Fibroblast of skin of right quadriceps (primary cell): ENCODE data around the gene PRRC1.

Source experiments
- DNase-seq: peaks from one replicate; pipeline ENCODE4 v3.0.0-alpha.2; 2013

Gene PRRC1

DNA sequence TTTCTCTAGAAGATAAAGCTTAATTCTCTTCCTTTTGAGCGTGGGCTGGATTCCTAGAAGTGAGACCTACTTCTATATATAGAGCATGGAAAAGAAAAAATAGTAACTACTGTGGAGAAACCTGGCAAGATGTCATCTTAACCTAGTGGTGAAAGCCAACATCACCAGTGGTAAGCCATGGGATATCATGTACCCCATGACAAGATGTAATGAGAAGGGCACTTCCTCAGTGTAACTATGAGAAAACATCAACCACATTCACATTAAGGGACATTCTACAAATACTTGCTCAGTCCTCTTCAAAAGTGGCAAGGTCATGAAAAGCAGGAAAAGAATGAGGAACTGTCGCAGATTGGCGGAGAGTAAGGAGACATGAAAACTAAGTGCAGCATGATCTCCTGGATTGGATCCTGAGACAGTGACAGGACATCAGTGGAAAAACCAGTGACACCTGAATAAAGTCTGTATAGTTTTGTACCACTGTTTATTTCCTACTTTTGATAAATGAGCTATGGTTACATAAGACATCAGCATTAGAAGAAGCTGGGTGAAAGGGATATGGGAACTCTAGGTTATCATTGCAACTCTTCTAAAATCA, 65.4 kb downstream of the PRRC1 start:
- DNase-seq, result no peak

DNA sequence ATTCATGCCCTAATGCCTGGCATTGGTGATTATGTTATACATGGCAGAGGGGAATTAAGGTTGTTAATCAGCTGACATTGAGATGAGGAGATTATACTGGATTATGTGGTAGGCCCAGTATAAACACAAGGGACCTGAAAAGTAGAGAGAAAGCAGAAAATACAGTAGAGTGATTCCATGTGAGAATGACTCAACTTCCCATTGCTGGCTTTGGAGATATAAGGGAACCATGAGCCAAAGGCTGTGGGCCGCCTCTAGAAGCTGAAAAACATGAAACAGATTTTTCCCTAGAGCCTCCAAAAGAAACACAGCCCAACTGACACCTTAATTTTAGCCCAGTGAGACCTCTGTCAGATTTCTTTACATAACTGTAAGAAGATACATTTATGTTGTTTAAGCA, 66.4 kb downstream of the PRRC1 start:
- no peak for DNase-seq

DNA sequence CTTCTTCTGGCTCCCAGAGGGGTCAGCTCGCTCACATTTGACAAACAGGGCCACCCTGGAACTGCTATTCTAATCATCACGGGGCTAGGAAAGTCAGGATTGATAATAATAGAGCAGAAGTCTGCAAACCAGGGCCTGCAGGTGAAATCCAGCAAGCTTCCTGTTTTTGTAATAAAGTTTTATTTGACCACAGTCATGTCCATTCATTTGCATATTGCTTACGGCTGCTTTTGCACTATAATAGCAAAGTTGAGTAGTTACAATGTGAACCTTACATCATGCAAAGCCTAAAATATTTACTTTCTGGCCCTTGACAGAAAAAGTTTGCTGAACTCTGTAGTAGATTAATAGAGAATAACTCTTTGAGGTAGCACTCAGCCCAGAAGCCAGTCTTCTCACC, 68.2 kb downstream of the PRRC1 start:
- DNase-seq, result no peak

DNA sequence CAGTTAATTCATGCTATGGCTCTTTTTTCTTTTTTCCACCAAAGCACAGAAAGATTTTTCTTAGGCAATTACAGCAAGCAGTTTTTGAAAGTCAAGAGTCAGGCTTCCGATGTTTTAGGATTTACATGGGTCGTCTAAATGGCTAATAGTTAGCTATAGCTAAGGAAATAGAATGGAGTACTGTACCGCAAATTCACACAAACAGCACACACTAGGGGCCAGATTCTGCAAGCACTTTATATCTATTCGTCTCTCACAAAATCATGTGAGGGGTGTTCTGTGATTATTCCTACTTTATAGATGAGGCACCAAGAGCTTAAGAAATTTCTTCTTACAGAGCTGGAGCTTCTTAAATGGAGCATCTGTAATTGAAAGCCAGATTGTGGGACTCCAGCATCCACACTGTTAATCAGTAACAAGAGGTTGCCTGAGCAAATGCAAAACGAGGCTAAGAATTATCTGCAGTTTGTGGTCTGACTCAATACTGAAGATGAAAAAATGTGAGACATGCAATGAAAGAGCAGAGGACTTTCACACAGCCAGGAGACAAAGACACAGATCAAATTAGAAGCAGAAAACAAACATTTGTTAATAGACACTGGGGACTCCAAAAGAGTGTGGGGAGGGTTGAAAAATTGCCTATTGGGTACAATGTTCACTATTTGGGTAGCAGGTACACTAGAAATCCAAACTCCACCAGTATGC, 68.8 kb downstream of the PRRC1 start:
- no peak for DNase-seq

DNA sequence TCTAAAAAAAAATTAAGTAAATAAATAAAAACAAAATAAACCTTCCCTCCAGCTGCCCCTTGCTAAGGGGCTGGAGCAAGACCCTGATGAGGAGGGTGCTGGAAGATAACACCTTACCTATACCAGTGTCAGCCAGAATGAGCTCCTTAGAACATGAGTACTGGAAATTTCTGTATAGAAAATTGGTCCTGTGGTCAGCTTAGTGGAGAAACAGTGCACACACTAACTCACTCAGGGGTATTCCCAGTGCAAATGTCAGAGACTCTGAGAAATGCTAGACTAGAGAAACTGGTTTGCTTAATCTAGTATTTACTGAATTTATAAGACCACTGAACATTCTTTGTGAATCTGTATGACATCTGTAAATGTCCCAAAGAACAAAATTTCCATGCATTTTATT, 69.4 kb downstream of the PRRC1 start:
- DNase-seq, result no peak

DNA sequence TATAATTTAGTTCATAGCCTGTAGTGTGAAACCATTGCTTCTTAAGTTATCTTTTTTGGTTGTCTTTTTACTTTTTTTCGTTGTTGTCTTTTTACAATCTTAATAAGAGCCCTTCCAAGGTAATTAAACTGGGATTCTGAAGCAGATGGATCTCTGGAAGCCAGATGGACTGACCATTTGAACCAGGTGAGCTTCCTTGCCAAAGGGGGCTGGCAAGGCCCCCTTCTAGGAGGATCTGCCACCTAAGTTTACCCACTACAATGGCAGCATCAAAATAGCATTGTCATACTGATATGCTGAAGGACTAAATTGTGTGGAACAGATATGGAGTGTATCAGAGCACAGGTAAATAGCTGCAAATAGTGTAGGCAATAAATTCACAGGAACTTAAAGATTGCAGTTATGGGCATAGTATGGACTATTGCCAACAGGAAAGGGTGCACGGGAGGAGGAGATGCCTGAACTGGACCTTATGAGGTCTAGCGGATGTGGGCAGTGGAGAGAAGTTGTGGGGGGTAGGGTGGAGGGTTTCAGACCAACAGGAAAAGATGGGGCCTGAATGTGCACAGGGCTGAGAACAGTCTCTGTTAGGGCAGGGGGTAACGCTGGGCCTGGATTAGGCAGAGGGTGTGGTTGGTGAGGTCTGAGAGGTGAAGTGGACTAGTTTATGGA, 69.9 kb downstream of the PRRC1 start:
- DNase-seq, result no peak

DNA sequence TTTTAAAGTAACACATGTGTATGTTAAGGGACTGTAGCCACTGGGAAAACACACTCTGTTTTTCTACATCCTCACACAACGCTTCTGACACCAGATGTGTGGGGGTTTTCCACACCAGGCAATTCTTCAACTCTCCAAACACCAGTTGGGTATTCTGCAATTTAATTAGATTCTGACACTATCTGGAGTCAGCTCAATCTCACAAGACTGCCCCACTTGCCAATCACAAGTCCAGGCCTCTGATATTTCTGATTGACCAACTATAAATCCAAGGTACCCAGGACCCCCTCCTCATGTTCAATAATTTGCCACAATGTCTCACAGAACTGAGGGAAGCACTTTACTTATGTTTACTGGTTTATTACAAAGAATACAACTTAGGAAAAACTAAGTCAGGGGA, 70.9 kb downstream of the PRRC1 start:
- DNase-seq, result no peak

DNA sequence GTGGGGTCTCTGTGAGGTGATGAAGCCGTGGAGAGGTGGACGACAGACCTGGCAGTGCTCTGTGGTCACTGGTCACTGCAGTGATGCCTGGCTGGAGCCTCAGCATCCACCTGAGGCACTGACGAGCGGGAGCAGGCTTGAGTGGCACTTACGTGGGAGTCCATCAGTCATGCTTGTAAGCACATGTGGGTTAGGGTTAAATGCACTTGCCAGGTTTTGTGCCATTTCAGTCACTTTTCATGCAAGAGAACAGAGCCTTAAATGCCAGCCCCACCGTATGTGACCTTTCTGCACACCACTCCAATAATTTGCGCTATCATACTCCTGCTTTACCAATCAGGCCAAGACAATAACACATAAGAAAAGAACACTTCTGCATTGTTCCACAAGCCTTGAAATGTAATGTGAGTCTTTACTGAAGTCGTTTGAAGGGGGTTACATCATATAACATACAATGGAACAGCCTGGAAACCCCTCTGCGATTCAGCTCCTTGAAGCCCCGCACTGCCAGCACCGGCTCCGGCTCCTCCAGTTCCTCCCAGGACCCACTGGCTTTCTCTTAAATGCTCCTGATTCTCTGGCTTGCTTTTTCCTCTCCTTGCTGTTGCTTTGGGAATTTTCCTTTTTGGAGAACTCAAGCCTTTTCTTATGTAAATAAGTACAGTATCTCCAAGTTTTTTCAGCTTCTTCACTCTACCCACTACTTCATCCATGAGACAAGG, 72.0 kb downstream of the PRRC1 start:
- DNase-seq, result no peak

DNA sequence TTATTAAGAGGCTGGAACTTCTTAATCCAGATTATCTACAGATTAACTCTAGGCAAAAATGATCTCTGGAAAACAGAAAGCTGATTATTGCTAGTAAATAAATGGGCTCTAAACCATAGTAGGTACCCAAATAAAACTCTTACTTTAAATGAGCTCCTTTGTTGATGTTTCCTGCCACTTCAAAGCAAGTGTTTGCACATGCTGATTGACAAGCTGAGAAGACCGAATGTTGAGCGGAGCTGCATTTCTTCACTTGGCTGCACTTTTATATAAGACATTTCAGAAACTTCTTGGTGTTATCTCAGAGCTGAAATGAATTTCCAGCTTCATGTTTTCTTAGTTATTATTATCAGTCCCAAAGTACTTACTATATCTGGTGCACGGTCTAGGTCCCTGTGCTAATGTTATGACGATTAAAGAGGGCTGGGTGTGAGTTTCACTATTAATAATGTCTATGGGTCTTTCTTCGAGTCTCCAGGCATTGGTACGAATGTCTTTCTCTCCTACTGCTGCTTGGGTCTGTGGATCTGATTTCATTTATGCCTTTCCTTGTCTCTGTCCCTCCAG, 72.8 kb downstream of the PRRC1 start:
- no peak for DNase-seq

DNA sequence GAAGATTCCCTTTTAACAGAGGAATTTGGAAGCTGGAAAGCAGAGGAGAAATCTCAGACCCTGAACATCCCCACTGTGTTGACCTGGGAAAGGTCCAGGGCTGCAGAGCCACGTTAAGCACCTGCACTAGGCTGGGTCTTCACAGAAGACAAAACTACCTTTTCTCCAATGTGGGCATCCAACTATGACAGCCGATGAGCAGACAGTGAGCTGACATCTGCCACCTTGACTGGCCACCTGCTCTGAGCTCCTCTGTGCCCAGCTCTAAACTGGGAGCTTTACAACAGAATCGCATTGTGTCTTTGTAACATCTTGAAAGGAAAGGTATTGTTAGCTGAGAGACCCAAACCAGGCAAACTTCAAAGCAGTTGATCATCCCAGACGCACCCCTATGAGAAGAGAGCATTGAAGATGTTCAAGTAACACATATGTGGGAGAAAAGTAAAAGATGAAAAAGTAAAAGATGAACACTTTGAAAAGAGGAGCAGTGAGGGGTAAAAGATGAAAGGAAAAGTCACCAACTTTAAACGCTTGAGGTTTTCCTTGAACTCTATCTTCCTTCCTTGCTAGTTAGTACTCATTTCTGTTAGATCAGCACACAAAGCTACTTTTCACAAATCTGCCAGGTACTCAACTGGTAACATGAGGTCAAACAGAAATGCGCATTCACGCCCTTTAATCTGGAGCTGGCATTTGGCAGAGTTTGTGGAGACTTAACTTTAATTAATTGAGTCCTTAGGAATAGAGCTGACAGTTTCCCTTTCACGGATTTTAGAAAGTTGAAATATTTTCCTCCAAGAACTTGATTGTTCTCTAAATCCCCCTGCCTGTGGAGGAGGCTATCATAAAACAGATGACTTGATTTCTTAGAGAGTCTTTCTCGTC, 78.3 kb downstream of the PRRC1 start:
- no peak for DNase-seq

DNA sequence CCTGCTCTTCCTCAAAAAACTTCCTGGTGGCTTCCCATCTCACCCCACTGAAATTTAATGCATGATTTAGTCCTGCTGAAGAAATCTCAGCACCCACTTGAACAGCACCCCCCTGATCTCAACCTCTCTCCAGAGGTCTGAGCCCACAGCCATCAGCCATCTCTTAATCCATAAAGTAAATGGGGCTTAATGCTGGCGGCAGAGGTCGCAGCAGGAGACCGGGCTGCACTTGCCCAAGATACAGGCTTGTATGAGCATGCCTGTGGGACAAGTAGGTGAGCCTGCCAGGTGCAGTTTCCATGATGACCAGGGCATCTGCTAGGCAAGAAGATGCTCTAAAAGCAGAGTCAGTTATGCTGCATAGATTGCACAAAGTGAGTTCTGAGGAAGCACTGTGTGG, 79.1 kb downstream of the PRRC1 start:
- no peak for DNase-seq

DNA sequence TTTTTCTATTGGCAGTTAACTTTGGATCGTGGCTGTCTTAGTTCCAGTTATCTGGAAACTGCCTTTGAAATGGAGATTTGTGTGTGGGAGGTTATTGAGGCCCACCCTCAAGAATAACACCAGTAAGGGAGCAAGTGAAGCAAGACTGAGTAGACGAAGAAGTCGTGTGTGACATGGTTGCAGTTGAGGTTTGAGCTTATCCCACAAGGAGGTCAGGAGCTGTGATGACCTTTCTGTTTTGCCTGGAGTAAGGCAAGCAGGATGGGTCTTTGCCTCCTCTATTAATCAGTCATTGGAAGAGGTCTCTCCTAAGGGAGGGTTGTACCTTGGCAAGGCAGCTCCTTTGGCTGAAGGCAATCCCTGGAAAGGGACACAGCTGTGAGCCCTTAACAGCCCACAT, 81.9 kb downstream of the PRRC1 start:
- no peak for DNase-seq

DNA sequence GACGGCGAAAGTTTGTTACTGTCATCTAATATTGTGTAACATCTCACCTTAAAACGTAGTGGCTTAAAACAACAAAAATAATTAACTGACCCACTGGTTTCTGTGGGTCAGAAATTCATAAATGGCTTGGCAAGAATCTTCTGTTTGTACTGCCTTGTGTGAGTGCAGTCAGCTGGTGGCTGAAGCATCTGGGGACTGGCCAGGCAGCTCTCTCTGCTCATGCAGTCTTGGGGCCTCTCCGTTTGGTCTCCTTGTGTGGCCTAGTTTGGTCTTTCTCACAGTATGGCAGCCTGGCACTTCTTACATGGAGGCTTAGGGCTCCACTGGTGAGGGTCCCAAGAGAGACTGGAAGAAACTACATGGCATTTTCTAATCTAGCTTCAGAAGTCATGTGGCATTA, 82.4 kb downstream of the PRRC1 start:
- no peak for DNase-seq

DNA sequence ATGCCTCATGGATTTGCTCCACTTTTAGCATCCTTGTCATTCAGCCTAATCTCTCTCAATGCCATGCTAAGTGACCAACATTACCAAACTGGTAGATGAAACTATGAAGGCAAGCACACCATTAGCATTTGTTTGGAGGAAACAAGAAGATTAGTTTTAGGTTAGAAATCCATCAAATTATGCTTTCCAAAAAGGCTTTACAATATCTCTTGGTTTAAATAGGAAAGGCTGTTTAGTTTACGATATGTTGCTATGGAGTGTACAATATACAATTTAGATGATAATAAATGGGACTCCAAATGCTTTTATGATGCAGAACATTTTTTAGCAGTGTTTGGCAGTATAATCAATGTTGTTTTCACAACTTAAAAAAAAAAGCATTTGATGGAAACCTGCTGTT, 83.7 kb downstream of the PRRC1 start:
- no peak for DNase-seq

DNA sequence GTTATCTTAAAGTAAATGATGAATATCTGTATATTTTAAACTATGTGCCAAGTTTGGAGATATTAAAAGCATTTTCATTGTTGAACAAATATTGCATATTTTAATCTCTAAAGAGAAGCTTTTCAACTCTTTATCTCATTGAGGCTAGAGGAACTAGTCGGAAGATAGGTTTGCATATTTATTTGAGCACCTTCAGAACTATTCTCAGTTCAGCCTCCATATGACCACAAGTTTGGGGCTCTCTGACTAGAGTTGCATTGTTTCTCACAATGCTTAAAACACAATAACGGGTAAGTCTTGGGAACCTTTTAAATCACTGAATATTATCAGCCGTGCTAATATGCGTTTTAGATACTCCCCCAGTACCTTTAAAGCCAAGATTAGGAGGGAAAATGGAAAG, 84.2 kb downstream of the PRRC1 start:
- no peak for DNase-seq

DNA sequence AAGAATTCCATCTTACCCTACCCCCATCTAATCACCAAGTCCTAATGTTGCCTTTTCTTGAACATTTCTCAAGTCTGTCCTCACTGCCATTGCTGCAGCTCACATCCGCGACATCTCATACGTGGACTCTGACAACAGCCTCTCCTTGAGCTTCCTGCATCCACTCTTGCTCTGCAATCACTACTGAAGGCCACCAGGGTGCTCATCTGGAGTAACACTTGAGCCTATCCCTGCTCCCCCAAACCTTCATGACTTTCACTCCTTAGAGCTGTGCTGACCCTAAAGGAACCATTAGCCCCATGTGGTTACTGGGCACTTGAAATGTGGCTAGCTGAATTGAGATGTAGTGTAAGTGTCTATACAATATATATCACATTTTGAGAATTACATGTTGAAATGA, 85.0 kb downstream of the PRRC1 start:
- no peak for DNase-seq

DNA sequence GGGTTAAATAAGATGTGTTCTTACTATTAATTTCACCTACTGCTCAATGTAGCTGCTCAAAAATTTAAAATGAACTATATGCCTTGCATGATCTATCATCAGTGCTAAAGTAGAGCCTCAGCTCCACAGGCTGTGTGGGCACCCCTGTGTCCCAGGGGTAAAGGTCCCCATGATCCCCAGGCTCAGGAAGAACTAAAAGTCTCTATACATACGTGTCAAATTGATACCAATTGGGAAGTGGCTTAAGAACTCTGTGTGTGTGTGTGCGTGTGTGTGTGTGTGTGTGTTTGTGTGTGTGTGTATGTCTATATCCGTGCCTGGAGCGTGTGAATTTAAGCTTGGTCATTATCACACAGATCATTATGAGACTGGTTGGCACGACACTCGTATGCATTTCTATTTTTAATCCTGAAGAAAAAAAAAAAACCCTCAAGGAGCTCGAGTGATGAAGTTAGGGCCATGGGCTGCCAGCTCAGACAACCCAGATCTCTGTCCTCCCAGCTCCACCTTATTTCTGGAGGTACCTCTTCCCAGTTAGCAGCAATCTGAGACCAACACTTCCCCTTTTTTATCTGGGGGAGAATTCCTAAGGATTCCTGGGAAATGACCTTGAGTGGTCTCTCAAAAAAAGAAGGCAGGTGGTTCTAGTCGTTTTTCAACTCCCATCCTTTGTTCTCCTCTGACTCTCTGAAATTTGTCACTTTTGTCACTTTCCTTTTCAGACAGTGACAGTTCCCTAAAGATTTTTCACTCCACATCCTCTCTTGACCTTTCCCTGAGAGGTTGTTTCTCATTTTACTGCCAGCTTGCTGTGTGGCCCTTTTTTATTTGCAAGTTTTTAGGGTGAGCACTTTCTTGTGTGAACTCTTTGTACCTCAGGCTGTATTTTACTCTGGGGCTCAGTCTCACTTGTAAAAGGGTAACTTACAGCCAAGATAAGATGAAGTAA, 85.7 kb downstream of the PRRC1 start:
- no peak for DNase-seq
